IPS-15b (cell line): ENCODE data around the gene ATF2.
"Not testable (repeated sequence)": the region's sequence is repeated elsewhere in the genome, so short reads cannot be mapped to it uniquely, and the experiment has no call there.

Source experiments
- H3K27me3 ChIP-seq: one replicate; pipeline ENCODE4 v1.6.1; 2013; ENCODE audit warnings: low read length; ENCODE audit not compliant: control insufficient read depth, insufficient read depth
- H3K36me3 ChIP-seq: one replicate; pipeline ENCODE4 v1.6.1; 2013; ENCODE audit warnings: low read length; ENCODE audit not compliant: control insufficient read depth, insufficient read depth
- H3K4me1 ChIP-seq: one replicate; pipeline ENCODE4 v1.6.1; 2013; ENCODE audit warnings: mild to moderate bottlenecking, low read length; ENCODE audit not compliant: control insufficient read depth, insufficient read depth
- H3K4me3 ChIP-seq: one replicate; pipeline ENCODE4 v1.5.1; 2013; ENCODE audit warnings: low read depth, low read length
- H3K9ac ChIP-seq: one replicate; pipeline ENCODE4 v1.6.1; 2013; ENCODE audit warnings: low read depth, mild to moderate bottlenecking, low read length
- H3K9me3 ChIP-seq: one replicate; pipeline ENCODE4 v1.6.1; 2013; ENCODE audit warnings: mild to moderate bottlenecking, low read length; ENCODE audit not compliant: control insufficient read depth, insufficient read depth

Gene ATF2

GRCh38 chr2:175126661-175127060 lies 41.3 kb downstream of the ATF2 start:
- Histone ChIP-seq H3K27me3 (no peaks in the 10 kb centered on the region), H3K36me3 (no peaks in the 10 kb centered on the region), H3K9ac (no peak overlapping the region), H3K9me3 (no peaks in the 10 kb centered on the region), H3K4me3 (no peak overlapping the region), H3K4me1 (no peaks in the 10 kb centered on the region)

GRCh38 chr2:175123254-175123653 lies 44.7 kb downstream of the ATF2 start:
- Histone ChIP-seq H3K36me3 (no peaks in the 10 kb centered on the region), H3K4me1 (no peaks in the 10 kb centered on the region), H3K9ac (no peak overlapping the region), H3K4me3 (no peak overlapping the region), H3K9me3 (no peaks in the 10 kb centered on the region), H3K27me3 (no peaks in the 10 kb centered on the region)

- Histone ChIP-seq H3K4me3 (no peak overlapping the region), H3K36me3 (peaks cover 7% of the 10 kb centered on the region), H3K9ac (no peak overlapping the region), H3K9me3 (no peaks in the 10 kb centered on the region), H3K27me3 (no peaks in the 10 kb centered on the region), H3K4me1 (no peaks in the 10 kb centered on the region)
These were observed 56.8 kb downstream of the ATF2 start for GRCh38 chr2:175111200-175111657.

- H3K36me3 ChIP-seq, H3K9ac ChIP-seq, H3K9me3 ChIP-seq, H3K4me1 ChIP-seq, H3K4me3 ChIP-seq, H3K27me3 ChIP-seq: not testable (repeated sequence)
These were observed 59.9 kb downstream of the ATF2 start for GRCh38 chr2:175108091-175108490.

GRCh38 chr2:175107146-175107545 lies 60.9 kb downstream of the ATF2 start:
- H3K36me3 ChIP-seq = peaks cover 7% of the 10 kb centered on the region
- H3K9ac ChIP-seq = no peak overlapping the region
- H3K4me3 ChIP-seq = no peak overlapping the region
- no peaks in the 10 kb centered on the region for H3K27me3 ChIP-seq
- no peaks in the 10 kb centered on the region for H3K9me3 ChIP-seq
- no peaks in the 10 kb centered on the region for H3K4me1 ChIP-seq

GRCh38 chr2:175103191-175103590 lies 64.8 kb downstream of the ATF2 start:
- Histone ChIP-seq H3K4me3 (no peak overlapping the region), H3K36me3 (no peaks in the 10 kb centered on the region), H3K9ac (no peak overlapping the region), H3K9me3 (no peaks in the 10 kb centered on the region), H3K4me1 (no peaks in the 10 kb centered on the region), H3K27me3 (no peaks in the 10 kb centered on the region)

GRCh38 chr2:175101514-175101913 lies 66.5 kb downstream of the ATF2 start:
- no peaks in the 10 kb centered on the region for H3K36me3 ChIP-seq
- H3K9ac ChIP-seq = no peak overlapping the region
- H3K4me1 ChIP-seq = no peaks in the 10 kb centered on the region
- H3K9me3 ChIP-seq = no peaks in the 10 kb centered on the region
- H3K4me3 ChIP-seq = no peak overlapping the region
- no peaks in the 10 kb centered on the region for H3K27me3 ChIP-seq

GRCh38 chr2:175097297-175097696 lies 70.7 kb downstream of the ATF2 start:
- Histone ChIP-seq H3K9me3 (no peaks in the 10 kb centered on the region), H3K4me3 (no peak overlapping the region), H3K36me3 (no peaks in the 10 kb centered on the region), H3K4me1 (no peaks in the 10 kb centered on the region), H3K9ac (no peak overlapping the region), H3K27me3 (no peaks in the 10 kb centered on the region)

GRCh38 chr2:175084117-175084516 lies 83.9 kb downstream of the ATF2 start:
- H3K4me1 ChIP-seq, H3K36me3 ChIP-seq, H3K9me3 ChIP-seq, H3K9ac ChIP-seq, H3K27me3 ChIP-seq, H3K4me3 ChIP-seq: not testable (repeated sequence)

GRCh38 chr2:175080479-175080878 lies 87.5 kb downstream of the ATF2 start:
- H3K9me3 ChIP-seq = no peaks in the 10 kb centered on the region
- H3K4me1 ChIP-seq = no peaks in the 10 kb centered on the region
- H3K36me3 ChIP-seq = peaks cover 4% of the 10 kb centered on the region

GRCh38 chr2:175076272-175076671 lies 91.7 kb downstream of the ATF2 start:
- Histone ChIP-seq H3K4me3 (no peak overlapping the region), H3K27me3 (no peaks in the 10 kb centered on the region), H3K9me3 (no peaks in the 10 kb centered on the region), H3K4me1 (peaks cover 5% of the 10 kb centered on the region), H3K36me3 (peaks cover 4% of the 10 kb centered on the region), H3K9ac (no peak overlapping the region)

More at GRCh38 chr2:175080479-175080878, 87.5 kb downstream of the ATF2 start:
- Histone ChIP-seq H3K9ac (no peak overlapping the region), H3K27me3 (no peaks in the 10 kb centered on the region), H3K4me3 (no peak overlapping the region)

GRCh38 chr2:175074478-175074877 lies 93.5 kb downstream of the ATF2 start:
- Histone ChIP-seq H3K4me1 (peaks cover 5% of the 10 kb centered on the region), H3K9ac (no peak overlapping the region), H3K4me3 (no peak overlapping the region), H3K27me3 (no peaks in the 10 kb centered on the region), H3K9me3 (no peaks in the 10 kb centered on the region), H3K36me3 (peaks cover 4% of the 10 kb centered on the region)

GRCh38 chr2:175068534-175068933 lies 99.5 kb downstream of the ATF2 start:
- H3K4me1 ChIP-seq = no peaks in the 10 kb centered on the region
- H3K9ac ChIP-seq = no peak overlapping the region

More at GRCh38 chr2:175068534-175068933, 99.5 kb downstream of the ATF2 start:
- Histone ChIP-seq H3K36me3 (peaks cover 3% of the 10 kb centered on the region), H3K4me3 (no peak overlapping the region), H3K9me3 (no peaks in the 10 kb centered on the region), H3K27me3 (no peaks in the 10 kb centered on the region)
